Measurements from ENCODE around the gene SNN. TPM values are rescaled to one million over a fixed set of nuclear protein-coding genes. Genes with fewer than 3 reads are reported as not detected.

The SNN gene
- total RNA-seq, 1 experiment from 2014 or later, result 13.0 TPM

GRCh38 chr16:11698271-11698689 is 30.0 kb downstream of the SNN start:
- intact Hi-C loops (cut with micrococcal nuclease; ENCODE audit: unreplicated experiment), result no loop called here
- no TSS peak for BruUV-seq (replicated peaks)
- Histone ChIP-seq H3K36me3 (ENCODE audit: insufficient read depth, low read length, poor library complexity, severe bottlenecking) (peaks cover 9% of the 10 kb centered on the region), H3K4me1 (ENCODE audit: insufficient read depth, low read length, poor library complexity, severe bottlenecking) (no peaks in the 10 kb centered on the region), H3K4me3 (ENCODE audit: low read depth, low read length, poor library complexity, severe bottlenecking) (no peak overlapping the region), H3K27me3 (replicated peaks; ENCODE audit: insufficient read depth, low read depth, low read length, poor library complexity) (no peaks in the 10 kb centered on the region), H3K27ac (ENCODE audit: low read depth, low read length, poor library complexity, severe bottlenecking) (no peak overlapping the region), H3K9me3 (ENCODE audit: low read depth, low read length, poor library complexity, severe bottlenecking) (no peaks in the 10 kb centered on the region)
- CTCF ChIA-PET, result interaction anchor here (0.5 kb wide), 1 partner anchor 185 kb away, joined by 3 read pairs; no protein-coding TSS in a partner anchor
- no peak for TF ChIP-seq EZH2 (IDR thresholded peaks at IDR 0.05; ENCODE audit: borderline replicate concordance, low read depth, low read length, poor library complexity, severe bottlenecking)
- TF ChIP-seq CTCF (conservative IDR thresholded peaks at IDR 0.05; ENCODE audit: low read depth, low read length), result 0 out of 2 replicates have a peak, but pooled peaks have one; percentile 9
- POLR2A ChIA-PET (ENCODE audit: low non-redundant PET), result no interaction called here
- DNase-seq (ENCODE audit: low spot score), result no peak

DNA sequence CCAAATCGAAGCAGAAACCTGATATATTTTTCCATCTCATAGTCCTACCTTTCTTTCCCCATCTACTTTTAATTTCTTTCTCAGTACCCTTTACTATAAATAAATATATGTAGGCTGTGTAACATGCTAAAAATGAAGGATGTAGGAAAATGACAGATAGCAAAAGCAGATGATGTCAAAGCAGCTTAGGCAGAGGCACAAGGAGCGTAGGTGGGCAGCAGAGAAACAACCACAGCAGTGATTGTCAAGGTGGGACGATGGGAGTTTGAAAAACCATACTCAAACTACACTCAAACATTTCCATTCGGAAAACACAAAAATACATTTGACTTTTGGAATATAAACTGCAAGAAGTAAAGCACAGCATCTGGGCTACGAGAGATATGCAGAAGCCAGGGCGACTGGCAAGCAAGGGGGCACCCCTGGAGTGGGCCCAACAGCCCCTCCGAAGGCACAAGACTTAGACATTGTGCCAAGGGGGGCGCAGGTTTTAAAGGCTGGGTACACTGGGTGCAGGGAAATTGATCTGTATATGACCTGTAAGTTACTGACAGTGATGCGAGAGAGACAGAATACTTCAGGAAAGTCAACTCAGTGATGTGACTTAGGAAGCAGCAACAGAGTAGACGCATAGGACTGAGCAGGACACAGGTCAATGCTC is 31.1 kb downstream of the SNN start:
- ChIA-PET CTCF (no interaction called here), POLR2A (ENCODE audit: low non-redundant PET) (no interaction called here)
- H3K27me3 ChIP-seq (replicated peaks; ENCODE audit: insufficient read depth, low read depth, low read length, poor library complexity), result no peaks in the 10 kb centered on the region
- no TSS peak for BruUV-seq (replicated peaks)
- H3K27ac ChIP-seq (ENCODE audit: low read depth, low read length, poor library complexity, severe bottlenecking), result no peak overlapping the region
- TF ChIP-seq EZH2 (IDR thresholded peaks at IDR 0.05; ENCODE audit: borderline replicate concordance, low read depth, low read length, poor library complexity, severe bottlenecking), result no peak
- TF ChIP-seq CTCF (conservative IDR thresholded peaks at IDR 0.05; ENCODE audit: low read depth, low read length), result no peak
- no peak overlapping the region for H3K4me3 ChIP-seq (ENCODE audit: low read depth, low read length, poor library complexity, severe bottlenecking)
- intact Hi-C loops (cut with micrococcal nuclease; ENCODE audit: unreplicated experiment), result no loop called here
- peaks cover 9% of the 10 kb centered on the region for H3K36me3 ChIP-seq (ENCODE audit: insufficient read depth, low read length, poor library complexity, severe bottlenecking)
- DNase-seq (ENCODE audit: low spot score), result no peak
- H3K4me1 ChIP-seq (ENCODE audit: insufficient read depth, low read length, poor library complexity, severe bottlenecking), result no peaks in the 10 kb centered on the region
- H3K9me3 ChIP-seq (ENCODE audit: low read depth, low read length, poor library complexity, severe bottlenecking), result no peaks in the 10 kb centered on the region

GRCh38 chr16:11700264-11701029 is 32.2 kb downstream of the SNN start:
- Histone ChIP-seq H3K27ac (ENCODE audit: low read depth, low read length, poor library complexity, severe bottlenecking) (no peak overlapping the region), H3K27me3 (replicated peaks; ENCODE audit: insufficient read depth, low read depth, low read length, poor library complexity) (no peaks in the 10 kb centered on the region), H3K4me1 (ENCODE audit: insufficient read depth, low read length, poor library complexity, severe bottlenecking) (no peaks in the 10 kb centered on the region), H3K4me3 (ENCODE audit: low read depth, low read length, poor library complexity, severe bottlenecking) (no peak overlapping the region), H3K36me3 (ENCODE audit: insufficient read depth, low read length, poor library complexity, severe bottlenecking) (peaks cover 9% of the 10 kb centered on the region), H3K9me3 (ENCODE audit: low read depth, low read length, poor library complexity, severe bottlenecking) (no peaks in the 10 kb centered on the region)
- BruUV-seq (replicated peaks), result no TSS peak
- intact Hi-C loops (cut with micrococcal nuclease; ENCODE audit: unreplicated experiment), result no loop called here
- TF ChIP-seq EZH2 (IDR thresholded peaks at IDR 0.05; ENCODE audit: borderline replicate concordance, low read depth, low read length, poor library complexity, severe bottlenecking) (no peak), CTCF (conservative IDR thresholded peaks at IDR 0.05; ENCODE audit: low read depth, low read length) (no peak)
- DNase-seq (ENCODE audit: low spot score), result no peak
- CTCF ChIA-PET, result no interaction called here
- POLR2A ChIA-PET (ENCODE audit: low non-redundant PET), result no interaction called here

All from A673 (cell line).